IPS DF 6.9 (cell line): ENCODE measurements around the gene CHP1.

Experiments used
- DNase-seq: peaks from one replicate; pipeline ENCODE4 v3.0.0-alpha.2; 2013; ENCODE audit warnings: low read depth, low spot score
- H3K27ac ChIP-seq: one replicate; pipeline ENCODE4 v1.5.1; 2013; ENCODE audit warnings: low read length, control low read depth
- H3K27me3 ChIP-seq: 2 replicates; pipeline ENCODE4 v1.6.1; 2013; ENCODE audit warnings: mild to moderate bottlenecking, low read length; ENCODE audit not compliant: control insufficient read depth, insufficient read depth
- H3K36me3 ChIP-seq: 2 replicates; pipeline ENCODE4 v1.6.1; 2013; ENCODE audit warnings: low read length; ENCODE audit not compliant: control insufficient read depth, insufficient read depth
- H3K4me1 ChIP-seq: 2 replicates; pipeline ENCODE4 v1.6.1; 2013; ENCODE audit warnings: low read length; ENCODE audit not compliant: control insufficient read depth, insufficient read depth
- H3K4me3 ChIP-seq: 2 replicates; pipeline ENCODE4 v1.5.1; 2013; ENCODE audit warnings: mild to moderate bottlenecking, low read length
- H3K9me3 ChIP-seq: 2 replicates; pipeline ENCODE4 v1.6.1; 2013; ENCODE audit warnings: low read length, inconsistent platforms; ENCODE audit not compliant: control insufficient read depth, insufficient read depth
- WGBS: extraction: QIAGEN DNeasy Blood & Tissue Kit; methylation state at CpG from one replicate; pipeline ENCODE4 v1.1.7; 2013; ENCODE audit warnings: mixed read lengths, missing lambda C conversion rate; ENCODE audit not compliant: insufficient read length, insufficient coverage; 5-methylcytosine and 5-hydroxymethylcytosine counted together

The CHP1 gene

GRCh38 chr15:41331281-41331680 is 100.2 kb downstream of the CHP1 start:
- WGBS: no CpG with 5 or more reads among the region's 6 CpGs
- Histone ChIP-seq H3K27ac (no peak overlapping the region), H3K27me3 (no peaks in the 10 kb centered on the region), H3K4me1 (no peaks in the 10 kb centered on the region), H3K36me3 (no peaks in the 10 kb centered on the region), H3K4me3 (no peak overlapping the region; the same call in 1 of the 2 replicates), H3K9me3 (no peaks in the 10 kb centered on the region)
- no peak for DNase-seq
